ENCODE data around the gene RSU1.

Gene RSU1

GRCh38 chr10:16804123-16804522 lies 13.1 kb downstream of the RSU1 start:
- Histone ChIP-seq H3K4me3 (ENCODE audit: low read depth, low read length) (no peak overlapping the region), H3K9me3 (ENCODE audit: control insufficient read depth, insufficient read depth, low read length) (0 out of 2 replicates have a peak, but pooled peaks cover 7% of the 10 kb centered on the region), H3K9ac (ENCODE audit: low read depth, low read length) (no peak overlapping the region), H3K27me3 (ENCODE audit: control insufficient read depth, insufficient read depth, low read length) (no peaks in the 10 kb centered on the region), H3K27ac (ENCODE audit: low read depth, low read length) (no peak overlapping the region), H3K36me3 (ENCODE audit: control insufficient read depth, insufficient read depth, low read length) (no peaks in the 10 kb centered on the region), H3K4me1 (ENCODE audit: control insufficient read depth, insufficient read depth, low read length) (peaks cover 11% of the 10 kb centered on the region; the same call in 1 of the 2 replicates)

GRCh38 chr10:16803464-16803863 lies 13.8 kb downstream of the RSU1 start:
- no peak overlapping the region for H3K27ac ChIP-seq (ENCODE audit: low read depth, low read length)
- no peak overlapping the region for H3K4me3 ChIP-seq (ENCODE audit: low read depth, low read length)
- no peaks in the 10 kb centered on the region for H3K27me3 ChIP-seq (ENCODE audit: control insufficient read depth, insufficient read depth, low read length)
- no peak overlapping the region for H3K9ac ChIP-seq (ENCODE audit: low read depth, low read length)
- H3K9me3 ChIP-seq (ENCODE audit: control insufficient read depth, insufficient read depth, low read length), result 0 out of 2 replicates have a peak, but pooled peaks cover 7% of the 10 kb centered on the region
- peaks cover 13% of the 10 kb centered on the region; the same call in 1 of the 2 replicates for H3K4me1 ChIP-seq (ENCODE audit: control insufficient read depth, insufficient read depth, low read length)
- H3K36me3 ChIP-seq (ENCODE audit: control insufficient read depth, insufficient read depth, low read length), result no peaks in the 10 kb centered on the region

- Histone ChIP-seq H3K9me3 (ENCODE audit: control insufficient read depth, insufficient read depth, low read length) (0 out of 2 replicates have a peak, but pooled peaks cover 7% of the 10 kb centered on the region), H3K36me3 (ENCODE audit: control insufficient read depth, insufficient read depth, low read length) (no peaks in the 10 kb centered on the region), H3K9ac (ENCODE audit: low read depth, low read length) (no peak overlapping the region), H3K27ac (ENCODE audit: low read depth, low read length) (no peak overlapping the region), H3K27me3 (ENCODE audit: control insufficient read depth, insufficient read depth, low read length) (no peaks in the 10 kb centered on the region), H3K4me3 (ENCODE audit: low read depth, low read length) (no peak overlapping the region), H3K4me1 (ENCODE audit: control insufficient read depth, insufficient read depth, low read length) (peaks cover 13% of the 10 kb centered on the region; the same call in 1 of the 2 replicates)
These were observed 17.6 kb downstream of the RSU1 start for GRCh38 chr10:16799621-16800020.

GRCh38 chr10:16798571-16798970 lies 18.7 kb downstream of the RSU1 start:
- Histone ChIP-seq H3K4me1 (ENCODE audit: control insufficient read depth, insufficient read depth, low read length) (peaks cover 13% of the 10 kb centered on the region; the same call in 1 of the 2 replicates), H3K9ac (ENCODE audit: low read depth, low read length) (no peak overlapping the region), H3K27ac (ENCODE audit: low read depth, low read length) (no peak overlapping the region), H3K27me3 (ENCODE audit: control insufficient read depth, insufficient read depth, low read length) (no peaks in the 10 kb centered on the region), H3K36me3 (ENCODE audit: control insufficient read depth, insufficient read depth, low read length) (no peaks in the 10 kb centered on the region), H3K9me3 (ENCODE audit: control insufficient read depth, insufficient read depth, low read length) (0 out of 2 replicates have a peak, but pooled peaks cover 7% of the 10 kb centered on the region), H3K4me3 (ENCODE audit: low read depth, low read length) (no peak overlapping the region)

- Histone ChIP-seq H3K9me3 (ENCODE audit: control insufficient read depth, insufficient read depth, low read length) (0 out of 2 replicates have a peak, but pooled peaks cover 3% of the 10 kb centered on the region), H3K4me3 (ENCODE audit: low read depth, low read length) (no peak overlapping the region), H3K27me3 (ENCODE audit: control insufficient read depth, insufficient read depth, low read length) (no peaks in the 10 kb centered on the region), H3K4me1 (ENCODE audit: control insufficient read depth, insufficient read depth, low read length) (peaks cover 10% of the 10 kb centered on the region; the same call in 1 of the 2 replicates), H3K36me3 (ENCODE audit: control insufficient read depth, insufficient read depth, low read length) (no peaks in the 10 kb centered on the region), H3K9ac (ENCODE audit: low read depth, low read length) (no peak overlapping the region), H3K27ac (ENCODE audit: low read depth, low read length) (no peak overlapping the region)
These were observed 21.7 kb downstream of the RSU1 start for GRCh38 chr10:16795410-16796073.

- Histone ChIP-seq H3K4me3 (ENCODE audit: low read depth, low read length) (no peak overlapping the region), H3K4me1 (ENCODE audit: control insufficient read depth, insufficient read depth, low read length) (peaks cover 1% of the 10 kb centered on the region; the same call in 1 of the 2 replicates), H3K9ac (ENCODE audit: low read depth, low read length) (no peak overlapping the region), H3K27me3 (ENCODE audit: control insufficient read depth, insufficient read depth, low read length) (no peaks in the 10 kb centered on the region), H3K36me3 (ENCODE audit: control insufficient read depth, insufficient read depth, low read length) (no peaks in the 10 kb centered on the region), H3K9me3 (ENCODE audit: control insufficient read depth, insufficient read depth, low read length) (no peaks in the 10 kb centered on the region), H3K27ac (ENCODE audit: low read depth, low read length) (no peak overlapping the region)
These were observed 23.2 kb downstream of the RSU1 start for GRCh38 chr10:16794005-16794404.

- H3K9me3 ChIP-seq (ENCODE audit: control insufficient read depth, insufficient read depth, low read length), result no peaks in the 10 kb centered on the region
- H3K4me1 ChIP-seq (ENCODE audit: control insufficient read depth, insufficient read depth, low read length), result no peaks in the 10 kb centered on the region
- no peaks in the 10 kb centered on the region for H3K27me3 ChIP-seq (ENCODE audit: control insufficient read depth, insufficient read depth, low read length)
- H3K9ac ChIP-seq (ENCODE audit: low read depth, low read length), result no peak overlapping the region
- no peaks in the 10 kb centered on the region for H3K36me3 ChIP-seq (ENCODE audit: control insufficient read depth, insufficient read depth, low read length)
- H3K4me3 ChIP-seq (ENCODE audit: low read depth, low read length), result no peak overlapping the region
- H3K27ac ChIP-seq (ENCODE audit: low read depth, low read length), result no peak overlapping the region
These were observed 24.5 kb downstream of the RSU1 start for GRCh38 chr10:16792675-16793074.

- no peak overlapping the region for H3K4me3 ChIP-seq (ENCODE audit: low read depth, low read length)
- no peaks in the 10 kb centered on the region for H3K36me3 ChIP-seq (ENCODE audit: control insufficient read depth, insufficient read depth, low read length)
- H3K27ac ChIP-seq (ENCODE audit: low read depth, low read length), result no peak overlapping the region
- no peaks in the 10 kb centered on the region for H3K4me1 ChIP-seq (ENCODE audit: control insufficient read depth, insufficient read depth, low read length)
- no peaks in the 10 kb centered on the region for H3K9me3 ChIP-seq (ENCODE audit: control insufficient read depth, insufficient read depth, low read length)
- no peak overlapping the region for H3K9ac ChIP-seq (ENCODE audit: low read depth, low read length)
- H3K27me3 ChIP-seq (ENCODE audit: control insufficient read depth, insufficient read depth, low read length), result no peaks in the 10 kb centered on the region
These were observed 27.5 kb downstream of the RSU1 start for GRCh38 chr10:16789765-16790164.

- no peaks in the 10 kb centered on the region for H3K4me1 ChIP-seq (ENCODE audit: control insufficient read depth, insufficient read depth, low read length)
- no peak overlapping the region for H3K27ac ChIP-seq (ENCODE audit: low read depth, low read length)
- H3K9me3 ChIP-seq (ENCODE audit: control insufficient read depth, insufficient read depth, low read length), result no peaks in the 10 kb centered on the region
- no peak overlapping the region for H3K4me3 ChIP-seq (ENCODE audit: low read depth, low read length)
- no peaks in the 10 kb centered on the region for H3K27me3 ChIP-seq (ENCODE audit: control insufficient read depth, insufficient read depth, low read length)
- no peak overlapping the region for H3K9ac ChIP-seq (ENCODE audit: low read depth, low read length)
- no peaks in the 10 kb centered on the region for H3K36me3 ChIP-seq (ENCODE audit: control insufficient read depth, insufficient read depth, low read length)
These were observed 28.0 kb downstream of the RSU1 start for GRCh38 chr10:16789261-16789660.

GRCh38 chr10:16788778-16789177 lies 28.4 kb downstream of the RSU1 start:
- Histone ChIP-seq H3K9me3 (ENCODE audit: control insufficient read depth, insufficient read depth, low read length) (no peaks in the 10 kb centered on the region), H3K4me1 (ENCODE audit: control insufficient read depth, insufficient read depth, low read length) (no peaks in the 10 kb centered on the region), H3K36me3 (ENCODE audit: control insufficient read depth, insufficient read depth, low read length) (no peaks in the 10 kb centered on the region), H3K4me3 (ENCODE audit: low read depth, low read length) (no peak overlapping the region), H3K27me3 (ENCODE audit: control insufficient read depth, insufficient read depth, low read length) (no peaks in the 10 kb centered on the region), H3K9ac (ENCODE audit: low read depth, low read length) (no peak overlapping the region), H3K27ac (ENCODE audit: low read depth, low read length) (no peak overlapping the region)

GRCh38 chr10:16788125-16788524 lies 29.1 kb downstream of the RSU1 start:
- no peaks in the 10 kb centered on the region for H3K27me3 ChIP-seq (ENCODE audit: control insufficient read depth, insufficient read depth, low read length)

More at GRCh38 chr10:16788125-16788524, 29.1 kb downstream of the RSU1 start:
- H3K36me3 ChIP-seq (ENCODE audit: control insufficient read depth, insufficient read depth, low read length), result no peaks in the 10 kb centered on the region
- no peak overlapping the region for H3K27ac ChIP-seq (ENCODE audit: low read depth, low read length)
- no peaks in the 10 kb centered on the region for H3K4me1 ChIP-seq (ENCODE audit: control insufficient read depth, insufficient read depth, low read length)
- H3K9me3 ChIP-seq (ENCODE audit: control insufficient read depth, insufficient read depth, low read length), result no peaks in the 10 kb centered on the region
- H3K9ac ChIP-seq (ENCODE audit: low read depth, low read length), result no peak overlapping the region
- no peak overlapping the region for H3K4me3 ChIP-seq (ENCODE audit: low read depth, low read length)

Data from HUES48 (cell line).